BJ (cell line): ENCODE data around the gene ARL4D. TPM values are rescaled to one million over a fixed set of nuclear protein-coding genes. Genes with fewer than 3 reads are reported as not detected.

Experiments used
- CTCF ChIA-PET: fragments of 350-600 bp; formaldehyde crosslinking; extraction: SDS; loops from one replicate; lab custom pipeline; 2021; ENCODE audit warnings: antibody characterized with exemption, inconsistent platforms; lab: Yijun Ruan, JAX
- POLR2A ChIA-PET: fragments of 300-600 bp; sonication (Branson Sonifier 250); formaldehyde crosslinking; extraction: SDS; loops from one replicate; lab custom pipeline; 2021; ENCODE audit warnings: antibody characterized with exemption; lab: Charles Lee
- DNase-seq: peaks from one replicate; pipeline ENCODE4 v3.0.0-alpha.2; 2011; ENCODE audit warnings: low read depth
- H3K27me3 ChIP-seq: 2 replicates; pipeline ENCODE4 v1.6.0; 2011; ENCODE audit warnings: low read length; ENCODE audit not compliant: control insufficient read depth, insufficient read depth
- H3K36me3 ChIP-seq: 2 replicates; pipeline ENCODE4 v1.5.1; 2011; ENCODE audit warnings: low read length; ENCODE audit not compliant: control insufficient read depth, insufficient read depth
- H3K4me3 ChIP-seq: 2 replicates; pipeline ENCODE4 v1.5.1; 2011; ENCODE audit warnings: low read depth, mild to moderate bottlenecking, control low read depth, low read length
- polyA plus RNA-seq: library from polyadenylated mRNA; depleted of rRNA; stranded (reverse); fragments of >200 nt; gene quantifications from 2 replicates; pipeline ENCODE4 v1.2.3, GENCODE V29; 2011; rRNA removed
- small RNA-seq: library from RNA; depleted of rRNA; stranded (forward); fragments of <200 nt; gene quantifications from one replicate; pipeline ENCODE3, GENCODE V24; 2012; ENCODE audit warnings: low replicate concordance, low read depth; ENCODE audit not compliant: insufficient read length
- TF ChIP-seq, protein P1 (sequence below): IDR thresholded peaks from 2 replicates; pipeline ENCODE4 v1.5.1; 2011; ENCODE audit warnings: low read depth, mild to moderate bottlenecking, control low read depth, inconsistent platforms, low read length, moderate library complexity; ENCODE audit not compliant: insufficient read depth

The ARL4D gene
- polyA plus RNA-seq, 1 experiment = 33.8 TPM

DNA sequence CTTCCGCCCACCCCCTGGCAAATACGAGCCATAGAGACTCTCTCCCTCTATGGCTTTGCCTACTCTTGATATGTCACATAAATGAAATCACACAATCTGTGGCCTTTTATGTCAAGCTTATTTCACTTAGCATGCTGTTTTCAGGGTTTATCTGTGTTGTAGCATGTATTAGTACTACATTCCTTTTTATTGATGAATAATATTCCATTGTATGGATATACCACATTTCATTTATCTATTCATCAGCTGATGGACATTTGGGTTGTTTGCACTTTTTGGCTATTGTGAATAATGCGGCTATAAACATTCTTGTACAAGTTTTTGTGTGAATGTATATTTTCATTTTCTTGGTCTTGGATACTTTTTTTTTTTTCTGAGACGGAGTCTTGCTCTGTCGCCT lies 48.0 kb downstream of the ARL4D start:
- POLR2A ChIA-PET = no interaction called here
- DNase-seq = no peak
- Histone ChIP-seq H3K4me3 (no peak overlapping the region), H3K36me3 (no peaks in the 10 kb centered on the region), H3K27me3 (no peaks in the 10 kb centered on the region)
- TF ChIP-seq, protein P1, sequence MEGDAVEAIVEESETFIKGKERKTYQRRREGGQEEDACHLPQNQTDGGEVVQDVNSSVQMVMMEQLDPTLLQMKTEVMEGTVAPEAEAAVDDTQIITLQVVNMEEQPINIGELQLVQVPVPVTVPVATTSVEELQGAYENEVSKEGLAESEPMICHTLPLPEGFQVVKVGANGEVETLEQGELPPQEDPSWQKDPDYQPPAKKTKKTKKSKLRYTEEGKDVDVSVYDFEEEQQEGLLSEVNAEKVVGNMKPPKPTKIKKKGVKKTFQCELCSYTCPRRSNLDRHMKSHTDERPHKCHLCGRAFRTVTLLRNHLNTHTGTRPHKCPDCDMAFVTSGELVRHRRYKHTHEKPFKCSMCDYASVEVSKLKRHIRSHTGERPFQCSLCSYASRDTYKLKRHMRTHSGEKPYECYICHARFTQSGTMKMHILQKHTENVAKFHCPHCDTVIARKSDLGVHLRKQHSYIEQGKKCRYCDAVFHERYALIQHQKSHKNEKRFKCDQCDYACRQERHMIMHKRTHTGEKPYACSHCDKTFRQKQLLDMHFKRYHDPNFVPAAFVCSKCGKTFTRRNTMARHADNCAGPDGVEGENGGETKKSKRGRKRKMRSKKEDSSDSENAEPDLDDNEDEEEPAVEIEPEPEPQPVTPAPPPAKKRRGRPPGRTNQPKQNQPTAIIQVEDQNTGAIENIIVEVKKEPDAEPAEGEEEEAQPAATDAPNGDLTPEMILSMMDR = no peak
- CTCF ChIA-PET = interaction anchor here (1.5 to 1.9 kb wide), 2 partner anchors 12 to 52 kb away, joined by 4 to 6 read pairs; no protein-coding TSS in a partner anchor

DNA sequence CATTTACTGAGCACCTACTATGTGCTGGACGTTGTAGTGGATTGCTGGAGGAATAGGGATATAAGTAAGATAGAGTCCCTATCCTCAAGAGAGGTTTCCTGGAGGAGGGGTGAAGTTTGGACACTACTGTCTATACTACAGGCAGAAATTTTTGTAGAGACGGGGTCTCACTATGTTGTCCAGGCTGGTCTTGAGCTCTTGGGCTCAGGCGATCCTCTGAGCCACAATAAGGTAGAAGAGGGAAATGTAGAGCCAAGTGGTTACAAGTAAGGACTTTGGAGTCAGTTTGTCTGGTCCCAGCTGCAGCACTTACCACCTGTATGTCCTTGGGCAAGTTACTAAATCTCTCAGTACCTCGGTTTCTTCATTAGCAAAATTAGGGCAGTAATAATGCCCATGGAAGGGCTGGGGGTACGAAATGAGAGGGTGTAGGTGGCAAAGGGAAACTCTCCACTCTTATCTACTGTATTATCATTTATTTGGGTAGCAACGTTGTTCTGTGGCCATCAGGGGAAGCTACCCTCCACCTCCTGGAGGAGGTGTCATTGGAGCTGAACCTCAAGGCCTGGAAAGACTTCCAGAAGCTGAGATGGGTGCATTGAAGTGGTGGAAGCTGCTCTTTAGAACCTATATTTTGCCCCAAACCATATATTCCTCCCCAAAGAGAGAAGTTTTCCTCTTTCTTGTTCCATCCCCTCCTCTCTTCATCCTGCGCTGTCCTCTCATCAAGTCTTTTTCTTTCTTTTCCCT lies 50.1 kb downstream of the ARL4D start:
- Histone ChIP-seq H3K36me3 (no peaks in the 10 kb centered on the region), H3K27me3 (no peaks in the 10 kb centered on the region), H3K4me3 (no peak overlapping the region)
- no peak for DNase-seq
- POLR2A ChIA-PET = no interaction called here
- CTCF ChIA-PET = no interaction called here
- TF ChIP-seq, protein P1 = no peak

DNA sequence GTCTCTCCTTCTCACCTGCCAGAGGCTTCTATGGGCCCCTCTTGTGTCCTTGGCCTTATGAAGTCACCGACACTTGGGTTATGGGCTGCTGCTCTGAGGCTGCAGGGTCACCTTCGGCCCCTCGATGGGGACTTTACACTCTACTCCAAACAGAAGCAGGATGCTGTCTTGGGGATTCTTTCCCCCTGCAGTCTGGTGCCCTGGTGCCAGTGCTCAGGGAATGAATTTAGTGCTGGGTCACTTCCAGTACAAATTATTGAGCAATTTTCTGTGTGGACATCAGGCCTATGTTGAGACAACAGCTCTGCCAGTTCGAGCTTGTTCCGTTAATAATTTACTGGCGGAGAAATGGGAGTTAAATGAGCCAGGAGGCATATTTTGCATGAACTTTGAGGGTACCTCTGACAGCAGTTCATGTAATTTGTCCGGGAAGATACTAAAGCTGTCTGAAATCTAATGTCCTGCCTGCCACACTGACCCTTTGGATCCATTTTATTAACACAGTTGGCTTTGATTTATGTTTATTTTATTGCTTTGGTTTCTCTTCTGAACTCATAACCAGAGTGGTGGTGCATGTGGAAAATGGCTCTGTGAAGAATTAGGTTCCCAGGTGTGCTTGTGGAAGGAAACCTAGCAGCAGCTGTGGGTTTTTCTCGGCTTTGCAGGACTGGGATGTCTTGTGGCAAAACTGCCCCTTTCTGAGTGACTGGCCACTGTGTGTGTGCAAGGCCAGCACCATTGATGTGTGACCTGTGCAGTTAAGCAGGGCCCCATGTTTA lies 50.9 kb downstream of the ARL4D start:
- CTCF ChIA-PET = interaction anchor here (0.6 kb wide), 2 partner anchors 9 to 56 kb away, joined by 3 to 5 read pairs; no protein-coding TSS in a partner anchor
- DNase-seq = no peak
- POLR2A ChIA-PET = no interaction called here

More for the DNA sequence above, 50.9 kb downstream of the ARL4D start:
- TF ChIP-seq, protein P1 = no peak
- Histone ChIP-seq H3K36me3 (no peaks in the 10 kb centered on the region), H3K4me3 (no peak overlapping the region), H3K27me3 (no peaks in the 10 kb centered on the region)

Small RNAs within 50 kb of the gene (small RNA-seq; reads per million reads assigned to genes)
- gene RNU6-1137P = not detected
- not detected for gene RNU6-406P
- not detected for gene RNU6-470P

Other genes starting within 250 kb of the ARL4D start
- gene NBR1, start 227.8 kb upstream of the ARL4D start, polyA plus RNA-seq = 130 and 142 TPM in 2 replicates
- gene TMEM106A, start 187.1 kb upstream of the ARL4D start, polyA plus RNA-seq = 7.0 and 9.3 TPM in 2 replicates
- gene CCDC200, start 170.4 kb upstream of the ARL4D start, polyA plus RNA-seq = not detected in 2 replicates
- gene RNU2-1, start 165.0 kb upstream of the ARL4D start, polyA plus RNA-seq = not detected in 2 replicates
- gene DHX8, start 85.0 kb downstream of the ARL4D start, polyA plus RNA-seq = 40.0 and 42.7 TPM in 2 replicates
- 4.2 and 6.6 TPM in 2 replicates for gene ETV4, start 147.3 kb downstream of the ARL4D start, polyA plus RNA-seq